SU-DHL-6 (cell line): ENCODE results near the gene EIF3F.

ENCODE experiments used
- H2AFZ ChIP-seq: fragments of 200-600 bp; sonication (generic); 2 replicates; pipeline ENCODE4 v1.6.1; 2014; ENCODE audit warnings: low read depth, mild to moderate bottlenecking, moderate library complexity, mixed read lengths, antibody characterized with exemption, low read length; ENCODE audit not compliant: severe bottlenecking
- H3F3A ChIP-seq: fragments of 200-600 bp; shearing (Covaris generic); 2 replicates; pipeline ENCODE4 v1.6.0; 2016; ENCODE audit warnings: antibody characterized with exemption, mild to moderate bottlenecking; ENCODE audit not compliant: insufficient read depth
- H3K27ac ChIP-seq: fragments of 200-600 bp; sonication (generic); 2 replicates; pipeline ENCODE4 v1.5.1; 2016; ENCODE audit warnings: low read depth, mild to moderate bottlenecking, low read length, moderate library complexity, mixed read lengths
- H3K27me3 ChIP-seq: fragments of 200-600 bp; sonication (generic), shearing (Covaris generic); 2 replicates; pipeline ENCODE4 v1.6.0; 2014; ENCODE audit warnings: mild to moderate bottlenecking, low read length
- H3K36me3 ChIP-seq: fragments of 200-600 bp; sonication (generic); 2 replicates; pipeline ENCODE4 v1.6.1; 2014; ENCODE audit warnings: mild to moderate bottlenecking, low read length, mixed read lengths
- H3K4me2 ChIP-seq: fragments of 300-600, 200-600 bp; shearing (Covaris generic), sonication (generic); 2 replicates; pipeline ENCODE4 v1.6.0; 2014; ENCODE audit warnings: low read length, low read depth, mild to moderate bottlenecking; ENCODE audit not compliant: poor library complexity, severe bottlenecking
- H3K4me3 ChIP-seq: fragments of 200-600 bp; sonication (generic); 2 replicates; pipeline ENCODE4 v1.5.1; 2014; ENCODE audit warnings: antibody characterized with exemption, low read length, mild to moderate bottlenecking, mixed read lengths; ENCODE audit not compliant: insufficient read depth, poor library complexity, severe bottlenecking
- H3K79me2 ChIP-seq: fragments of 200-600 bp; sonication (generic); 2 replicates; pipeline ENCODE4 v1.6.1; 2014; ENCODE audit warnings: mild to moderate bottlenecking, low read length, moderate library complexity; ENCODE audit not compliant: insufficient read depth
- H3K9ac ChIP-seq: fragments of 200-600 bp; sonication (generic); 2 replicates; pipeline ENCODE4 v1.7.0; 2014; ENCODE audit warnings: mild to moderate bottlenecking, low read length
- H3K9me2 ChIP-seq: fragments of 200-600 bp; sonication (generic); replicated peaks from 2 replicates; pipeline ENCODE4 v1.6.1; 2014; ENCODE audit warnings: low read length; ENCODE audit not compliant: insufficient read depth
- H3K9me3 ChIP-seq: fragments of 200-600 bp; sonication (generic); 2 replicates; pipeline ENCODE4 v1.6.1; 2014; ENCODE audit warnings: low read length, mixed read lengths; ENCODE audit not compliant: insufficient read depth
- H4K20me1 ChIP-seq: fragments of 200-600 bp; sonication (generic); 2 replicates; pipeline ENCODE4 v1.6.1; 2014; ENCODE audit warnings: low read depth, mild to moderate bottlenecking, antibody characterized with exemption, low read length, moderate library complexity, mixed read lengths
- EZH2phosphoT487 ChIP-seq: fragments of 200-600 bp; sonication (generic), shearing (Covaris generic); conservative IDR thresholded peaks from 2 replicates; pipeline ENCODE4 v1.6.1; 2018; ENCODE audit warnings: mild to moderate bottlenecking, antibody characterized with exemption, low read length, moderate library complexity, mixed read lengths
- TF ChIP-seq, protein P1 (sequence below): fragments of 200-600 bp; sonication (generic); IDR thresholded peaks from one replicate; pipeline ENCODE4 v1.5.1; 2017; ENCODE audit warnings: antibody characterized with exemption, mild to moderate bottlenecking, low read length, moderate library complexity; ENCODE audit not compliant: insufficient read depth, poor library complexity, severe bottlenecking

Gene EIF3F

DNA sequence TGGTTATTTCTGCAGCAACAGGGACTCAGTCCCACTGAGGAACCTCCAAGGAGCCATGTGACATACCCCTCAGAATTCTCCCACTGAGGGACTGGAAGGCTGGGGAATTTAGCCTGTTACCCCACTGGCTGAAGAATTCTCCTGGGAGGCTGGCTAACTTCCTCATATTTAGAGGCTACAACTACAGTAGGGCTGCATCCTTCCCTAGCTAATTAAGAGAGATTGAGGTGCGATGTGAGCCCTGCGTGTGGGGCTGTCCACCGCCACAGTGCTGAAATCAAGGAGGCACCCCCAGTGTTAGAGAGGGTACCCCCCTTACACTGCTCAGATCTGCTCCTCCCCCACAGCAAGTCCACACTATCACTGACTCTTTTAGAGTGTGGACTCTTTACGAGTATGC is 21.1 kb downstream of the EIF3F start:
- H3K9me2 ChIP-seq = no peaks in the 10 kb centered on the region
- no peak overlapping the region for H3K4me2 ChIP-seq
- no peaks in the 10 kb centered on the region for H3F3A ChIP-seq
- TF ChIP-seq, protein P1, sequence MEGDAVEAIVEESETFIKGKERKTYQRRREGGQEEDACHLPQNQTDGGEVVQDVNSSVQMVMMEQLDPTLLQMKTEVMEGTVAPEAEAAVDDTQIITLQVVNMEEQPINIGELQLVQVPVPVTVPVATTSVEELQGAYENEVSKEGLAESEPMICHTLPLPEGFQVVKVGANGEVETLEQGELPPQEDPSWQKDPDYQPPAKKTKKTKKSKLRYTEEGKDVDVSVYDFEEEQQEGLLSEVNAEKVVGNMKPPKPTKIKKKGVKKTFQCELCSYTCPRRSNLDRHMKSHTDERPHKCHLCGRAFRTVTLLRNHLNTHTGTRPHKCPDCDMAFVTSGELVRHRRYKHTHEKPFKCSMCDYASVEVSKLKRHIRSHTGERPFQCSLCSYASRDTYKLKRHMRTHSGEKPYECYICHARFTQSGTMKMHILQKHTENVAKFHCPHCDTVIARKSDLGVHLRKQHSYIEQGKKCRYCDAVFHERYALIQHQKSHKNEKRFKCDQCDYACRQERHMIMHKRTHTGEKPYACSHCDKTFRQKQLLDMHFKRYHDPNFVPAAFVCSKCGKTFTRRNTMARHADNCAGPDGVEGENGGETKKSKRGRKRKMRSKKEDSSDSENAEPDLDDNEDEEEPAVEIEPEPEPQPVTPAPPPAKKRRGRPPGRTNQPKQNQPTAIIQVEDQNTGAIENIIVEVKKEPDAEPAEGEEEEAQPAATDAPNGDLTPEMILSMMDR = no peak
- TF ChIP-seq EZH2phosphoT487 = no peak
- H3K79me2 ChIP-seq = no peaks in the 10 kb centered on the region
- no peak overlapping the region for H3K4me3 ChIP-seq
- H3K36me3 ChIP-seq = no peaks in the 10 kb centered on the region
- no peaks in the 10 kb centered on the region for H3K27me3 ChIP-seq
- no peak overlapping the region for H3K27ac ChIP-seq
- no peak overlapping the region for H3K9ac ChIP-seq
- no peaks in the 10 kb centered on the region for H3K9me3 ChIP-seq
- no peaks in the 10 kb centered on the region for H4K20me1 ChIP-seq
- no peak overlapping the region for H2AFZ ChIP-seq

DNA sequence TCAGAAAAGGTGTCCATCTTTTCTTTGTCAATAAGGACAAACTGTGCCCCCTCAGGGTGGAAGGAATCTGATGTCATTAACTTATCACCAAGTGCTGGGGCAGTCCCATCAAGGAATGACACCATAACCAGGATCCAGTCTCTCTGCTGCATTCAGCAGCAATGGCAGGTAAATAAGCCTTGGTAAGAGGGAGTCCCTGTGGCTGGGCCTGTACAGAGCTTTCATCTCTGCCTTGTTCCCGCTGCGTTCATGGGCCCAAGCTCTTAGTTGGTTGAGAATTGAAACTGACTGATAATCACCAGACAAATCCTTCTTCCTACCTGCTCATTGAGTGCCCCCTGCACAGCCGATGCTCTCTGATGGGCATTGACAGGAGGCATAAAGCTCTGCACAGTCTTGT is 22.7 kb downstream of the EIF3F start:
- H3K79me2 ChIP-seq = no peaks in the 10 kb centered on the region
- H3K4me3 ChIP-seq = no peak overlapping the region
- TF ChIP-seq, protein P1 = no peak
- no peak for TF ChIP-seq EZH2phosphoT487
- no peaks in the 10 kb centered on the region for H3F3A ChIP-seq
- H3K4me2 ChIP-seq = no peak overlapping the region
- H2AFZ ChIP-seq = no peak overlapping the region
- H4K20me1 ChIP-seq = no peaks in the 10 kb centered on the region
- H3K9me3 ChIP-seq = no peaks in the 10 kb centered on the region
- no peaks in the 10 kb centered on the region for H3K36me3 ChIP-seq
- no peaks in the 10 kb centered on the region for H3K9me2 ChIP-seq
- no peak overlapping the region for H3K27ac ChIP-seq
- H3K9ac ChIP-seq = no peak overlapping the region
- no peaks in the 10 kb centered on the region for H3K27me3 ChIP-seq

DNA sequence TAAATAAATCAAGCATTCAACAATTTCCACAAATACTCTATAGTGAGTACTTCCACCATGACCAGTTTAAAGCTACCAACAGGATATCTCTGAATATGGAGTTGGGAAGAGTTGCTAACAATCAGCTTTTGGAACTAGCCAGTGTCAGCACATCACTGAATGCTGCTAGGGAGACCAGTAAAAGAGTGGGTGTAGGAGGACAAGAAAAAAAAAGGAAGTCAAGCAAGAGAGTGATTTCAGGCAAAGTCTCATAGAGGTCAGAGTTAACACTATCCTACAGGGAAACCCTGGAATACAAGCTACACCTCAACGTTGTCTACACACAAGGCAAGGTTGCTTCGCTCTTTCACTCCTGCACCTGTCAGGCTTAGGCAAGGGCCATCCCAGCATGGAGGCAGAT is 24.2 kb downstream of the EIF3F start:
- Histone ChIP-seq H3K27ac (no peak overlapping the region), H4K20me1 (no peaks in the 10 kb centered on the region), H3K36me3 (no peaks in the 10 kb centered on the region), H3K4me3 (no peak overlapping the region), H3K9me2 (no peaks in the 10 kb centered on the region), H3K79me2 (no peaks in the 10 kb centered on the region), H3K9ac (no peak overlapping the region), H3K27me3 (no peaks in the 10 kb centered on the region), H3F3A (no peaks in the 10 kb centered on the region), H2AFZ (no peak overlapping the region), H3K9me3 (no peaks in the 10 kb centered on the region), H3K4me2 (no peak overlapping the region)
- no peak for TF ChIP-seq EZH2phosphoT487

DNA sequence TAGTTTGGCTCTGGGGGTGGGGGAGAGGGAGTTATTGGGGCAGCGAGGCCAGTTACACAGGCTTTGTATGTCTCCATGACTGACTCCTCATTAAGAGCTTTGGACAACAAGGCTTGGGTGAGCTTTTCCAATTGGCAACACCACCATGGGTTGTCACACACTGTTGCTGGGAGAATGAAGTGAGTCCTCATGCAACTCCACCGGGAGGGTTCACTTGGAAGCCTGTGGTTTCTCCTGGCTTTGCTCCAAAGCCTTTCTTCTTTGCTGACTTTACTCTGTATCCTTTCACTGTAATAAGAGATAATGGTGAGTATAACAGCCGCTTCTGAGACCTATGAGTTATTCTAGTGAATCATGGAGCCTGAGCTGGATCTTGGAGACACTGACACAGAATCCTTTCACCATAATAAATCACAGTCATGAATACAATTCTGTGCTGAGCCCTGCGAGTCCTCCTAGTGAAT is 24.9 kb downstream of the EIF3F start:
- Histone ChIP-seq H3K27me3 (no peaks in the 10 kb centered on the region), H3K9me3 (no peaks in the 10 kb centered on the region), H4K20me1 (no peaks in the 10 kb centered on the region), H3K36me3 (no peaks in the 10 kb centered on the region), H3K9ac (no peak overlapping the region), H2AFZ (no peak overlapping the region), H3K27ac (no peak overlapping the region), H3K4me2 (no peak overlapping the region), H3F3A (no peaks in the 10 kb centered on the region), H3K79me2 (no peaks in the 10 kb centered on the region), H3K9me2 (no peaks in the 10 kb centered on the region), H3K4me3 (no peak overlapping the region)
- TF ChIP-seq EZH2phosphoT487 = no peak
- TF ChIP-seq, protein P1 = no peak
